GM12878 (cell line): ENCODE results near the gene F7. TPM values are rescaled to one million over a fixed set of nuclear protein-coding genes. Genes with fewer than 3 reads are reported as not detected.

Experiments used
- ATAC-seq: fragments of 200-7000 bp; cut with Tn5 transposase; 3 replicates; pipeline ENCODE4 v1.9.1; 2020; ENCODE audit warnings: mild to moderate bottlenecking, moderate library complexity
- BruUV-seq: library from RNA; stranded (reverse); fragments of 400-500 nt; replicated peaks from 2 replicates; lab custom pipeline; 2021; lab: Mats Ljungman, UMichigan
- CTCF ChIA-PET: fragments of 300-600 bp; sonication (Branson Sonifier 250); formaldehyde crosslinking; extraction: SDS; loops from one replicate; lab custom pipeline; 2021; ENCODE audit warnings: inconsistent platforms; lab: Yijun Ruan, JAX
- POLR2A ChIA-PET: fragments of 350-600 bp; formaldehyde crosslinking; extraction: SDS; loops from one replicate; lab custom pipeline; 2021; ENCODE audit warnings: inconsistent platforms; lab: Charles Lee
- RAD21 ChIA-PET: fragments of 300-600 bp; sonication (Branson Sonifier 250); formaldehyde crosslinking; loops from one replicate; lab custom pipeline; 2023; ENCODE audit warnings: antibody characterized with exemption; ENCODE audit not compliant: unreplicated experiment; lab: Charles Lee
- SMC1A ChIA-PET: fragments of 300-600 bp; sonication (Branson Sonifier 250); formaldehyde crosslinking; loops from one replicate; lab custom pipeline; 2023; ENCODE audit not compliant: unreplicated experiment, uncharacterized antibody; lab: Charles Lee
- DNase-seq: peaks from one replicate; pipeline ENCODE4 v3.0.0-alpha.2; 2011; ENCODE audit warnings: low read depth, low spot score
- FAIRE-seq: peaks from 3 replicates; lab custom pipeline; 2011; peaks lifted over from hg19 to GRCh38; lab: Jason Lieb, UNC
- H2AFZ ChIP-seq: 2 replicates; pipeline ENCODE4 v1.6.0; 2011; ENCODE audit warnings: low read depth, low read length, control low read depth; ENCODE audit not compliant: control insufficient read depth
- H3K27ac ChIP-seq: 2 replicates; pipeline ENCODE4 v1.5.1; 2011; ENCODE audit warnings: control low read depth; ENCODE audit not compliant: control insufficient read depth, insufficient read depth
- H3K27me3 ChIP-seq, 2 experiments: replicated peaks in 1 of 2; 2 replicates each; pipeline versions ENCODE4 v1.6.0 to v1.6.1; 2011; ENCODE audit warnings: low read length in 1 of 2; ENCODE audit not compliant: control insufficient read depth in 2 of 2, insufficient read depth in 2 of 2
- H3K36me3 ChIP-seq, 2 experiments: 2 replicates each; pipeline ENCODE4 v1.5.1; 2011; ENCODE audit warnings: low read length in 1 of 2; ENCODE audit not compliant: control insufficient read depth in 2 of 2, insufficient read depth in 2 of 2
- H3K4me1 ChIP-seq: 2 replicates; pipeline ENCODE4 v1.6.1; 2011; ENCODE audit warnings: mild to moderate bottlenecking, low read length, moderate library complexity, mixed read lengths; ENCODE audit not compliant: control insufficient read depth, insufficient read depth
- H3K4me2 ChIP-seq: 2 replicates; pipeline ENCODE4 v1.6.0; 2011; ENCODE audit warnings: control low read depth; ENCODE audit not compliant: control insufficient read depth, insufficient read depth
- H3K4me3 ChIP-seq: fragments of 200-600 bp; sonication (generic); 2 replicates; pipeline ENCODE4 v1.5.1; 2016
- H3K79me2 ChIP-seq: 2 replicates; pipeline ENCODE4 v1.6.0; 2011; ENCODE audit warnings: low read length; ENCODE audit not compliant: control insufficient read depth, insufficient read depth
- H3K9ac ChIP-seq: 2 replicates; pipeline ENCODE4 v1.8.0; 2011; ENCODE audit warnings: low read length, control low read depth, mixed read lengths; ENCODE audit not compliant: control insufficient read depth, insufficient read depth
- H3K9me3 ChIP-seq: replicated peaks from 3 replicates; pipeline ENCODE4 v1.5.1; 2011; ENCODE audit warnings: mild to moderate bottlenecking, low read length; ENCODE audit not compliant: control insufficient read depth, insufficient read depth
- H4K20me1 ChIP-seq: 2 replicates; pipeline ENCODE4 v1.6.0; 2011; ENCODE audit not compliant: control insufficient read depth, insufficient read depth
- BCL3 ChIP-seq: IDR thresholded peaks from 2 replicates; pipeline ENCODE4 v1.6.1; 2011; ENCODE audit warnings: borderline replicate concordance, low read depth, mild to moderate bottlenecking, moderate library complexity, low read length; ENCODE audit not compliant: insufficient read depth, poor library complexity, severe bottlenecking
- KLF5 ChIP-seq: fragments of 450-650 bp; IDR thresholded peaks from 2 replicates; pipeline ENCODE4 v1.6.1; 2014; ENCODE audit warnings: mild to moderate bottlenecking; ENCODE audit not compliant: partially characterized antibody
- NFIC ChIP-seq: IDR thresholded peaks from 2 replicates; pipeline ENCODE4 v1.6.1; 2012; ENCODE audit warnings: low read depth, mild to moderate bottlenecking, inconsistent platforms, low read length, moderate library complexity
- SPI1 ChIP-seq: IDR thresholded peaks from 2 replicates; pipeline ENCODE4 v1.6.1; 2011; ENCODE audit warnings: low read depth, mild to moderate bottlenecking, low read length, moderate library complexity, borderline replicate concordance; ENCODE audit not compliant: insufficient read depth
- WGBS: methylation state at CpG from one replicate; pipeline ENCODE4 v1.1.6; 2016; ENCODE audit warnings: low lambda C conversion rate; ENCODE audit not compliant: insufficient replicate concordance, insufficient coverage; ENCODE audit errors: missing lambda C conversion rate; 5-methylcytosine and 5-hydroxymethylcytosine counted together
- in situ Hi-C: fragments of 300-500 bp; cut with MboI; formaldehyde crosslinking; loops from 9 replicates; pipeline ENCODE4 v1.14.3; 2018; ENCODE audit warnings: mixed read lengths
- intact Hi-C: fragments of 100-400 bp; cut with micrococcal nuclease; formaldehyde crosslinking; loops from one replicate; pipeline ENCODE4 v1.14.2; 2022; ENCODE audit not compliant: unreplicated experiment
- polyA plus RNA-seq, 11 experiments: library from polyadenylated mRNA; depleted of rRNA in 4 of 11; unstranded in 6 of 11; stranded (reverse) in 5 of 11; fragments of >200 nt; fragmentation: Nextera tagmentation in 4 of 11; fragmentation: Illumina TruSeq in 1 of 11; extraction: Ambion mirVana in 4 of 11; extraction: Trizol in 1 of 11; gene quantifications; 1 replicate in 1 of 11; 2 replicates in 10 of 11; pipeline versions ENCODE4 v1.2.1 to v1.2.3, GENCODE V29; 2011 to 2016; ENCODE audit warnings: inconsistent platforms in 2 of 11, missing spikeins in 2 of 11, low read depth in 1 of 11
- total RNA-seq, 4 experiments: library from RNA; depleted of rRNA in 3 of 4; stranded (reverse); fragments of >200 nt in 3 of 4; fragmentation: Illumina TruSeq in 1 of 4; extraction: Trizol in 1 of 4; gene quantifications; 2 replicates each; pipeline versions ENCODE4 v1.2.1 to v1.2.3, GENCODE V29; 2013 to 2021

The F7 gene
- total and polyA plus RNA-seq, 10 of the 15 experiments (the other 5 are each of a cell fraction or from before 2014, with no cell fraction given): not detected

DNA sequence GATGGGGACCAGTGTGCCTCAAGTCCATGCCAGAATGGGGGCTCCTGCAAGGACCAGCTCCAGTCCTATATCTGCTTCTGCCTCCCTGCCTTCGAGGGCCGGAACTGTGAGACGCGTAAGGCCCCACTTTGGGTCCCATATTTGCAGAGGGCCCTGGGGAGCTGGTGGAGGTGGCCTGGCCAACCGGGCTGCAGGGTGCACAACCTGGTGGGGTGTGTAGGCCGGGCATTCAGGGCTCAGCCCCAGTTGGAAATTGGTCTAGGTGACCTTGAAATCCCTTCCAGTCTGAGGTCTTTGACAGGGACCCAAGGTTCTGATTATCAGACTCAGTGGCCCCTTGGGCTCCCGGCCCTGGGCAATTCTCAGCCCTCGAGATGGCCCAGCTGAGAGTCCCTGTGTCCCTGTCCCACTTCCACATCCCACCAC is 8.3 kb downstream of the F7 start:
- CTCF ChIA-PET: no interaction called here
- ATAC-seq: no peak

More for the DNA sequence above, 8.3 kb downstream of the F7 start:
- SMC1A ChIA-PET: no interaction called here
- Histone ChIP-seq H3K9me3 (peaks cover 1% of the 10 kb centered on the region; the same call in 1 of the 3 replicates), H3K4me3 (no peak overlapping the region), H2AFZ (no peak overlapping the region), H3K27ac (no peak overlapping the region), H3K36me3 (no peaks in the 10 kb centered on the region), H3K4me1 (no peaks in the 10 kb centered on the region), H3K27me3 (no peaks in the 10 kb centered on the region), H3K9ac (no peak overlapping the region), H3K4me2 (no peak overlapping the region), H4K20me1 (no peaks in the 10 kb centered on the region), H3K79me2 (no peaks in the 10 kb centered on the region)
- BruUV-seq: no TSS peak
- in situ Hi-C loops (no loop called here), intact Hi-C loops (no loop called here)
- TF ChIP-seq KLF5: no peak
- no peak for TF ChIP-seq SPI1
- no peak for TF ChIP-seq BCL3
- TF ChIP-seq NFIC: no peak
- DNase-seq: no peak
- RAD21 ChIA-PET: no interaction called here
- POLR2A ChIA-PET: no interaction called here
- 37% methylated on average over 8 of the region's 8 CpGs for whole genome bisulfite sequencing
- no peak for FAIRE-seq
